OCI-LY1 (cell line): ENCODE data around the gene ADGRG7.

Experiments
- EZH2 ChIP-seq: fragments of 200-600 bp; sonication (generic), shearing (Covaris generic); IDR thresholded peaks from 2 replicates; pipeline ENCODE4 v1.8.0; 2017; ENCODE audit warnings: borderline replicate concordance, mixed run types, mild to moderate bottlenecking, antibody characterized with exemption, low read length, moderate library complexity, mixed read lengths
- TF ChIP-seq, protein P1 (sequence below): fragments of 200-600 bp; sonication (generic), shearing (Covaris generic); IDR thresholded peaks from 2 replicates; pipeline ENCODE4 v1.5.1; 2017; ENCODE audit warnings: mild to moderate bottlenecking, antibody characterized with exemption, low read length, moderate library complexity, mixed read lengths

- TF ChIP-seq, protein P1, sequence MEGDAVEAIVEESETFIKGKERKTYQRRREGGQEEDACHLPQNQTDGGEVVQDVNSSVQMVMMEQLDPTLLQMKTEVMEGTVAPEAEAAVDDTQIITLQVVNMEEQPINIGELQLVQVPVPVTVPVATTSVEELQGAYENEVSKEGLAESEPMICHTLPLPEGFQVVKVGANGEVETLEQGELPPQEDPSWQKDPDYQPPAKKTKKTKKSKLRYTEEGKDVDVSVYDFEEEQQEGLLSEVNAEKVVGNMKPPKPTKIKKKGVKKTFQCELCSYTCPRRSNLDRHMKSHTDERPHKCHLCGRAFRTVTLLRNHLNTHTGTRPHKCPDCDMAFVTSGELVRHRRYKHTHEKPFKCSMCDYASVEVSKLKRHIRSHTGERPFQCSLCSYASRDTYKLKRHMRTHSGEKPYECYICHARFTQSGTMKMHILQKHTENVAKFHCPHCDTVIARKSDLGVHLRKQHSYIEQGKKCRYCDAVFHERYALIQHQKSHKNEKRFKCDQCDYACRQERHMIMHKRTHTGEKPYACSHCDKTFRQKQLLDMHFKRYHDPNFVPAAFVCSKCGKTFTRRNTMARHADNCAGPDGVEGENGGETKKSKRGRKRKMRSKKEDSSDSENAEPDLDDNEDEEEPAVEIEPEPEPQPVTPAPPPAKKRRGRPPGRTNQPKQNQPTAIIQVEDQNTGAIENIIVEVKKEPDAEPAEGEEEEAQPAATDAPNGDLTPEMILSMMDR = no peak
- no peak for TF ChIP-seq EZH2
Measured at GRCh38 chr3:100588251-100588650, 21.1 kb upstream of the ADGRG7 start.
